ENCODE data around the gene DDRGK1. TPM values are rescaled to one million over a fixed set of nuclear protein-coding genes. Genes with fewer than 3 reads are reported as not detected.
"Not testable (repeated sequence)": the region's sequence is repeated elsewhere in the genome, so short reads cannot be mapped to it uniquely, and the experiment has no call there.

DDRGK1 gene
- polyA plus RNA-seq, 3 donors: 39.9 to 42.7 (median 42.6) TPM

DNA sequence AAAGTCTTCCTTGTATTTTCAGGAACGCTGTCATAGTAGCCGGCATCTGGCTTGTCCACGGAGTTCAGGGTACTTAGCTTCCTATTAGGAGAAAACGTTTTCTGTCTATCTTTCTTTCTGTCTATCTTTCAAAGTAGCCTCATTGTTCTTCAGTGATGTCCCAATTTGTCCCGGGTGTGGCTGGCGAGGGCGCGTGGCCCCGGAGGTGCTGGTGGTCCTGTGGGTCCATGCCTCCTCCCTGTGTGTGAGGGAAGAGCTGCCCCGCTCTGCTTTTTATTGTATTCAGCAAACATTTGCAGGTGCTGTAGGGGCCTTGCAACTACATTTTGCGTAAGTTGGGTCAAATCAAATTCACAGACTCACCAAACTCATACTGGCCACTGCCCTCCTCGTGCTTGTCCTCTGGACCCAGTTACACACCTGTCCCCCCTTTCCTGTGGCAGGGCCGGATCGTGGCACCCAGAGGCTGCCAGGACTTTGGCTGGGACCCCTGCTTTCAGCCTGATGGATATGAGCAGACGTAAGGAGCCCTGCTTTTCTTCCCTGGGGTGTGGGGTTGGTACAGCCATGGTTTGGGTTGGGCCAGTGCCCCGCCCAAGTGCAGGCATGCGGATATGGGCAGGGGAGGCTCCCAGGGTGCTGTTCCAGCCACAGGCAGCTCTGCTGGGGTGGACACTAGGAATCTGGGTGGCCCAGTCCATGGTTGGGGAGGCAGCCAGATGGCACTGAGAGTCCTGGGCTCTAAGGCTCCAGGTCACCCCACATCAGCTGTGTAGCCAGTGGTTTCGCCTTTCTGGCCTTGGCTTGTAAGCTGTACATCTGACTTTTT is 17.1 kb upstream of the DDRGK1 start:
- Mint-ChIP-seq H3K36me3 (peaks cover 41 to 71% of the 10 kb centered on the region in 2 donors), H3K27ac (peak overlapping the region in 1 of 7 donors; percentile 40), H3K4me3 (no peak overlapping the region), H3K27me3 (ENCODE audit: low read depth in 3 of 3) (peaks cover 0 to 1% (median 0%) of the 10 kb centered on the region in 3 donors), H3K4me1 (peaks cover 7% of the 10 kb centered on the region), H3K9me3 (no peaks in the 10 kb centered on the region)
- H3K9me3 ChIP-seq (replicated peaks in 1 of 2; ENCODE audit: control insufficient read depth in 1 of 2, insufficient read depth in 1 of 2, low read length in 2 of 2): no peaks in the 10 kb centered on the region
- H3K27ac ChIP-seq (ENCODE audit: low read depth in 1 of 2, low read length in 2 of 2): no peak overlapping the region
- no peak overlapping the region for H3K9ac ChIP-seq (ENCODE audit: insufficient read depth, low read length, poor library complexity, severe bottlenecking)
- peaks cover 5 to 12% of the 10 kb centered on the region in 2 donors for H3K4me1 ChIP-seq (ENCODE audit: control insufficient read depth in 1 of 2, insufficient read depth in 2 of 2, low read length in 2 of 2)
- no peak overlapping the region for H3K4me2 ChIP-seq (replicated peaks; ENCODE audit: extremely low read depth, low read length, poor library complexity, severe bottlenecking)
- no peak overlapping the region for H3K4me3 ChIP-seq (replicated peaks in 1 of 3; ENCODE audit: low read depth in 2 of 3, low read length in 3 of 3)
- no peak for TF ChIP-seq CTCF (IDR thresholded peaks at IDR 0.05)
- no peaks in the 10 kb centered on the region for H3K79me2 ChIP-seq (ENCODE audit: insufficient read depth, low read length)
- H4K20me1 ChIP-seq (ENCODE audit: insufficient read depth, low read length): no peaks in the 10 kb centered on the region
- DNase-seq: no peak
- no peak overlapping the region for H2AFZ ChIP-seq (ENCODE audit: insufficient read depth, low read depth, low read length, poor library complexity, severe bottlenecking)
- intact Hi-C loops (cut with micrococcal nuclease): no loop called here
- no peaks in the 10 kb centered on the region for H3K27me3 ChIP-seq (ENCODE audit: control insufficient read depth in 2 of 2, insufficient read depth in 2 of 2, low read length in 2 of 2)
- WGBS (ENCODE audit: insufficient coverage): 81% methylated on average over 9 of the region's 18 CpGs
- peaks cover 31 to 63% of the 10 kb centered on the region in 2 donors for H3K36me3 ChIP-seq (replicated peaks in 1 of 2; ENCODE audit: control insufficient read depth in 1 of 2, insufficient read depth in 2 of 2, low read length in 2 of 2)

- Histone ChIP-seq H3K27me3 (ENCODE audit: control insufficient read depth in 2 of 2, insufficient read depth in 2 of 2, low read length in 2 of 2) (no peaks in the 10 kb centered on the region), H3K9ac (ENCODE audit: insufficient read depth, low read length, poor library complexity, severe bottlenecking) (no peak overlapping the region), H3K79me2 (ENCODE audit: insufficient read depth, low read length) (no peaks in the 10 kb centered on the region), H3K4me2 (replicated peaks; ENCODE audit: extremely low read depth, low read length, poor library complexity, severe bottlenecking) (peak overlapping the region; percentile 5), H3K4me3 (replicated peaks in 1 of 3; ENCODE audit: low read depth in 2 of 3, low read length in 3 of 3) (no peak overlapping the region), H3K27ac (ENCODE audit: low read depth in 1 of 2, low read length in 2 of 2) (no peak overlapping the region), H3K9me3 (replicated peaks in 1 of 2; ENCODE audit: control insufficient read depth in 1 of 2, insufficient read depth in 1 of 2, low read length in 2 of 2) (no peaks in the 10 kb centered on the region), H3K4me1 (ENCODE audit: control insufficient read depth in 1 of 2, insufficient read depth in 2 of 2, low read length in 2 of 2) (peaks cover 5 to 12% of the 10 kb centered on the region in 2 donors), H4K20me1 (ENCODE audit: insufficient read depth, low read length) (no peaks in the 10 kb centered on the region), H3K36me3 (replicated peaks in 1 of 2; ENCODE audit: control insufficient read depth in 1 of 2, insufficient read depth in 2 of 2, low read length in 2 of 2) (peaks cover 45 to 76% of the 10 kb centered on the region in 2 donors), H2AFZ (ENCODE audit: insufficient read depth, low read depth, low read length, poor library complexity, severe bottlenecking) (peak overlapping the region; percentile 29)
- H3K27me3 Mint-ChIP-seq (ENCODE audit: low read depth in 3 of 3): peaks cover 0 to 1% (median 0%) of the 10 kb centered on the region in 3 donors
- no peak overlapping the region for H3K27ac Mint-ChIP-seq
- intact Hi-C loops (cut with micrococcal nuclease): loop anchor here (5.0 to 10.0 kb wide), 2 partner anchors 94 to 96 kb away; no protein-coding TSS in a partner anchor
- peak; percentile 27 to 51 (median 39) for DNase-seq
- no peak overlapping the region for H3K4me3 Mint-ChIP-seq
- no peaks in the 10 kb centered on the region for H3K9me3 Mint-ChIP-seq
- TF ChIP-seq CTCF (IDR thresholded peaks at IDR 0.05): peak; percentile 97
- WGBS (ENCODE audit: insufficient coverage): 16% methylated on average over 26 of the region's 30 CpGs
- H3K36me3 Mint-ChIP-seq: peaks cover 44 to 84% of the 10 kb centered on the region in 2 donors
- peaks cover 7% of the 10 kb centered on the region for H3K4me1 Mint-ChIP-seq
Measured at GRCh38 chr20:3218307-3218988, 14.0 kb upstream of the DDRGK1 start.

GRCh38 chr20:3215359-3215917 is 11.0 kb upstream of the DDRGK1 start:
- H3K4me2 ChIP-seq (replicated peaks; ENCODE audit: extremely low read depth, low read length, poor library complexity, severe bottlenecking); H3K4me1 ChIP-seq (ENCODE audit: control insufficient read depth in 1 of 2, insufficient read depth in 2 of 2, low read length in 2 of 2); H3K4me3 Mint-ChIP-seq; H3K27ac ChIP-seq (ENCODE audit: low read depth in 1 of 2, low read length in 2 of 2); H3K4me1 Mint-ChIP-seq; H3K4me3 ChIP-seq (replicated peaks in 1 of 3; ENCODE audit: low read depth in 2 of 3, low read length in 3 of 3); H3K9me3 Mint-ChIP-seq; H4K20me1 ChIP-seq (ENCODE audit: insufficient read depth, low read length); H3K27me3 Mint-ChIP-seq (ENCODE audit: low read depth in 3 of 3); H3K9me3 ChIP-seq (replicated peaks in 1 of 2; ENCODE audit: control insufficient read depth in 1 of 2, insufficient read depth in 1 of 2, low read length in 2 of 2); H2AFZ ChIP-seq (ENCODE audit: insufficient read depth, low read depth, low read length, poor library complexity, severe bottlenecking); DNase-seq; H3K27me3 ChIP-seq (ENCODE audit: control insufficient read depth in 2 of 2, insufficient read depth in 2 of 2, low read length in 2 of 2); H3K9ac ChIP-seq (ENCODE audit: insufficient read depth, low read length, poor library complexity, severe bottlenecking): not testable (repeated sequence)
- H3K27ac Mint-ChIP-seq: peak overlapping the region in 1 of 7 donors; percentile 35
- intact Hi-C loops (cut with micrococcal nuclease): loop anchor here (5.0 to 10.0 kb wide), 2 partner anchors 97 to 99 kb away; no protein-coding TSS in a partner anchor
- H3K36me3 Mint-ChIP-seq: peaks cover 27 to 62% of the 10 kb centered on the region in 2 donors
- peaks cover 23 to 53% of the 10 kb centered on the region in 2 donors for H3K36me3 ChIP-seq (replicated peaks in 1 of 2; ENCODE audit: control insufficient read depth in 1 of 2, insufficient read depth in 2 of 2, low read length in 2 of 2)
- WGBS (ENCODE audit: insufficient coverage): 97% methylated on average over 4 of the region's 7 CpGs
- peaks cover 25% of the 10 kb centered on the region for H3K79me2 ChIP-seq (ENCODE audit: insufficient read depth, low read length)
